Epithelial cell of proximal tubule (primary cell): Measurements from ENCODE around the gene BAZ2B. TPM values are rescaled to one million over a fixed set of nuclear protein-coding genes. Genes with fewer than 3 reads are reported as not detected.

Experiments used
- DNase-seq: peaks from one replicate; pipeline ENCODE4 v3.0.0-alpha.2; 2011; ENCODE audit warnings: low read depth
- H3K4me3 ChIP-seq: 2 replicates; pipeline ENCODE4 v1.5.1; 2011; ENCODE audit warnings: low read depth, mild to moderate bottlenecking, low read length
- total RNA-seq: library from RNA; depleted of rRNA; stranded (reverse); fragments of >200 nt; gene quantifications from 2 replicates; pipeline ENCODE4 v1.2.3, GENCODE V29; 2015
- TF ChIP-seq, protein P1 (sequence below): conservative IDR thresholded peaks from 2 replicates; pipeline ENCODE4 v1.5.1; 2012; ENCODE audit warnings: low read depth, mild to moderate bottlenecking, low read length

BAZ2B gene
- total RNA-seq, 1 donor from 2014 or later = 34.1 TPM

DNA sequence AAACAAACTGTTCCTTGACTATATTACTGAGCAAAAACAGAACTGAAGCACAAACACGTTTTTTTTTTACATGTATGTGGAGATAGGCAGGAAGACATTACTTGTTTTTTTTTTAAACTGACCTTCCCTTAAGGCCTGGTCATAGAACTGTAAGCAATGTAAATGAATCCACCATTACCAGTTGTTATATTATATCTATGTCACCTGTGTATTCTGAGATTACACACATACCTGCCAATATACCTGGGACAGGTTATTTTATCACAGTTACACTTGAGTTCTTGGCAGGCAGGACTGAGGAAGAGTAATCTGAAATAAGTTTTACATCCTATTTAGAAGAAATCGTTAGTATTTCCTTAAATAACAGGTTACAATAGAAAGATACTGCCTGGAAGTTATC is 155.3 kb downstream of the BAZ2B start:
- TF ChIP-seq, protein P1, sequence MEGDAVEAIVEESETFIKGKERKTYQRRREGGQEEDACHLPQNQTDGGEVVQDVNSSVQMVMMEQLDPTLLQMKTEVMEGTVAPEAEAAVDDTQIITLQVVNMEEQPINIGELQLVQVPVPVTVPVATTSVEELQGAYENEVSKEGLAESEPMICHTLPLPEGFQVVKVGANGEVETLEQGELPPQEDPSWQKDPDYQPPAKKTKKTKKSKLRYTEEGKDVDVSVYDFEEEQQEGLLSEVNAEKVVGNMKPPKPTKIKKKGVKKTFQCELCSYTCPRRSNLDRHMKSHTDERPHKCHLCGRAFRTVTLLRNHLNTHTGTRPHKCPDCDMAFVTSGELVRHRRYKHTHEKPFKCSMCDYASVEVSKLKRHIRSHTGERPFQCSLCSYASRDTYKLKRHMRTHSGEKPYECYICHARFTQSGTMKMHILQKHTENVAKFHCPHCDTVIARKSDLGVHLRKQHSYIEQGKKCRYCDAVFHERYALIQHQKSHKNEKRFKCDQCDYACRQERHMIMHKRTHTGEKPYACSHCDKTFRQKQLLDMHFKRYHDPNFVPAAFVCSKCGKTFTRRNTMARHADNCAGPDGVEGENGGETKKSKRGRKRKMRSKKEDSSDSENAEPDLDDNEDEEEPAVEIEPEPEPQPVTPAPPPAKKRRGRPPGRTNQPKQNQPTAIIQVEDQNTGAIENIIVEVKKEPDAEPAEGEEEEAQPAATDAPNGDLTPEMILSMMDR = no peak
- DNase-seq = no peak
- no peak overlapping the region for H3K4me3 ChIP-seq

DNA sequence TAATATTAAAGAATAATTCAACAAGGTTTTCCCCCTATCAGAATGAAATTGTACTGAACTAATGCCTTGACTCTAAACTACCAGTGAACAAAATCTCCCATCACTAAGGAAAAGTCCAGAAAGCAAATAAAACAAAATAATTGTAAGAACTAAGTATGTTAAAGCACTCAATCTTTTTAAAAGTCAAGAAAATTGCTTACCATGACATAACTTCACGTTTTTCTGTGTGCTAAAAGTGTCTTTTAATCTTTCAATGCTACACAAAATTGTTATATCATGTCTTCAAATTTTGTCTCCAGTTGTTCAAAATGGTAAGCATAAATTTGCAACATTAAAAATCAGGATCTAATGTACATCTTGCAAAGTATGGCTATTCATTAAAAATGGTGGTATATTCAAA is 156.1 kb downstream of the BAZ2B start:
- DNase-seq = no peak
- H3K4me3 ChIP-seq = no peak overlapping the region
- TF ChIP-seq, protein P1 = no peak

DNA sequence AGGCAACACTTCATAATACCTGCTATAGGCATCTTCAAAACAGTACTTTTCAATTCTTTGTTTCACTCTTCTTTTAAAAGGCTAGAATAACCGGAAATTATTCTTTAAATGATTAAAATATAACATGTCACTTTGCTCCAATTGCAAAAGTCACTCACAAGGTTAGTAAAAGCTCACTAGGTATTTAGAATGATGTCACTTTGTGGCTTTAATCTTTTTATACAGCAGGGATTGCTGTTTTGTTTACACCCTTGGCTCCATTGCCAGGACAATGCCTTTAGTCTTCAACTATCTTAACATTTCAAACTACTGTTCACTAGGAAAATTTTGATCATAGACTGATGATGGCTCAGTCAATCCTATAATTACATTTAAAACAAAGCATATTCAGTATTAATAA is 157.1 kb downstream of the BAZ2B start:
- TF ChIP-seq, protein P1 = no peak
- no peak overlapping the region for H3K4me3 ChIP-seq
- DNase-seq = no peak

DNA sequence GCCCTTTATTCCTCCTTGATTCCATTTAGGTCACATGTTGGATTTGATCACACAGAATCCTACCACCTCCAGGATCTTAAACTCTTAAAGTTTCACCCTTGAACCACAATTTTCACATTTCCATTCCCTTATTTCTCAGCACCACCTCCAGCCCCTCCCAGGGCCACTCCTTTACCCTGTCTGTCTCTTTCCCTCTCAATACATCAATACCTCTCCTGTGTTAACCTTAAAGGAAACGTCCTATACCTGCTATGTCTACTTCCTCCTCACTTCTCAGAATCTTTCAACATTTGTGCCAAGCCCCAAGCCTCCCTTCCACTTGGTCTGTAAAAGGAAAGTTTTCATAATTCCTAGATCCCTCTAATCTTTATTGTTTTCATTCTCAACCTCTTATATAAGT is 158.8 kb downstream of the BAZ2B start:
- H3K4me3 ChIP-seq = no peak overlapping the region
- TF ChIP-seq, protein P1 = no peak
- no peak for DNase-seq

DNA sequence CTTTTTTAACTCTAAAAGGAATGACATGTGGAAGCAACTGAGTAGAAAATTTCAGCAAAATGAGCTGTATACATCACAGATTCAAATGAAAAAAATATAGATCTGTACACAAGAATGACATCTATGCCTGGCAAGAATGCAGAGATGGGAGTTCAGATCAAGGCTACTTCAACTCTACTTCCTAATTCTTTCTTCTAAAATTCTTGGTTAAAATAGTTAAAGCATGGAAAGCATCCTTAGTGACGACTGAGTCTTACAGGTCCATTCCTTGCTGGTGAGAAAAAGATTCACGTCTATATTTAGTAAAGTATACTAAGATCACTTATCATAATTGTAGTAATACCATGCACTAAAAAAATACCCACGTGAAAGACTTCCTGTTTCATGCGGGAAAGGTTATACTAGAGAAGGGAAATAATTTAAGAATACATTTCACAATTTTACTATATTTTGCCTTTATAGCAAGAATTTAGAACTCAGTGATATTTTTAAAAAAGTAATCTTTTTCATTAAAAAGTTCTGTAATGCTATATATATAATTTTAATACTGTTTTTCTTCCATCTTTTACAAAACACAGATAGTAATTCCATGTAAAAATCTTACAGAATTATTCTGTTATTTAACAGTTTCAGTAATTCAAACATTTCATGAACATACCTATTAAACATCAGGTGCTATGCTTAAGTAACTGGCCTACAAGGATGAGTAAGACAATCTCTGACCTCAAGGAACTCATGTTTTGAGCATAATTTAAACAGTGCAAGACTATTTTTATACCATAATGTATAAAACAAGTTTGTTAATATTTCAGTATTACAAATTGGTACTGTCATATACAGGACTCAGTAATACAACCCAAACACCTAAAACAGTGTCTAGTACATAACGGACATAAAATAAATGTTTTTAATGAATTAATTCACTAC is 159.6 kb downstream of the BAZ2B start:
- DNase-seq = no peak

DNA sequence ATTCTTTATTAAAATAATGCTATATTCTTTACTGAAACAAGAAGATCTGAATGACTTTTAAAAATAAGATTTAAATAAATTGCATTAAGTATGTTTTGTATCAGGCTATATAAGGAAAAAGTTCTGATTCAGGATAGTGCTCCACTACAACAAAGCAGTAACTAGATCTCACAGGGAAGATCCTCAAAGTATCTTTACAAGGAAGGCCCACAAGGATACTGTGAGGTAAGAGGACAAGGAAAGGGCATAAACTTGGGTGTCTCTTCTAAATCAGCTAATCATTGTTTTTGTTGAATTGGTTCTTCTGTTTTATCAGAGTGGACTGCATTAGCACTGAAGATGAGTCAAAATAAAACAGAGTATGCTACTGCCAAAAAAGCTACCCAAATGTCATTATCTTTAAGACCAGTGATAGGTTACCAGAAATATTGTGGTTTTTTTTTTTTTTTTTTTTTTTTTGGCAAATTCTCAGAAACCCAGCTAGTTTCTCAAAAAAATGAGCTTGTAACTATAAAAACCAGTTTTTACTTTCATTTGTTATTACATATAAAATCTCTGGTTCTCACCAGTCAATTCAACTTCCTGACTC is 160.9 kb downstream of the BAZ2B start:
- TF ChIP-seq, protein P1 = no peak
- DNase-seq = no peak

More for the DNA sequence above, 159.6 kb downstream of the BAZ2B start:
- TF ChIP-seq, protein P1 = no peak
- no peak overlapping the region for H3K4me3 ChIP-seq

More for the DNA sequence above, 160.9 kb downstream of the BAZ2B start:
- H3K4me3 ChIP-seq = no peak overlapping the region
